Right atrium auricular region (tissue), 2 donors: ENCODE data around the gene UBE2QL1. TPM values are rescaled to one million over a fixed set of nuclear protein-coding genes. Genes with fewer than 3 reads are reported as not detected.

ENCODE experiments used
- DNase-seq: peaks from one replicate; pipeline ENCODE4 v3.0.0-alpha.2; 2019; ENCODE audit warnings: low spot score
- H3K27ac ChIP-seq, 2 donors: fragments of 200-600 bp; sonication (generic); 1 replicate in 1 of 2; 2 replicates in 1 of 2; pipeline ENCODE4 v1.5.1; 2016 to 2019
- H3K27me3 ChIP-seq, 2 donors: fragments of 200-600 bp; sonication (generic); one replicate each; pipeline versions ENCODE4 v1.5.1 to v1.6.0; 2017 to 2019
- H3K36me3 ChIP-seq: fragments of 200-600 bp; sonication (generic); one replicate; pipeline ENCODE4 v1.5.1; 2016
- H3K4me1 ChIP-seq, 2 donors: fragments of 200-600 bp; sonication (generic); one replicate each; pipeline versions ENCODE4 v1.5.1 to v1.6.0; 2017 to 2019
- H3K4me3 ChIP-seq, 2 donors: fragments of 200-600 bp; sonication (generic); 1 replicate in 1 of 2; 2 replicates in 1 of 2; pipeline ENCODE4 v1.5.1; 2017 to 2019; ENCODE audit warnings: mild to moderate bottlenecking in 1 of 2, moderate library complexity in 1 of 2
- H3K9me3 ChIP-seq, 2 donors: fragments of 200-600 bp; sonication (generic); one replicate each; pipeline ENCODE4 v1.5.1; 2019
- total RNA-seq, 2 donors: library from RNA; depleted of rRNA; stranded (reverse); fragments of >200 nt; gene quantifications; one replicate each; pipeline ENCODE4 v1.1.0, GENCODE V29; 2016
- TF ChIP-seq, protein P1 (sequence below), 2 donors: fragments of 200-600 bp; sonication (generic); IDR thresholded peaks; one replicate each; pipeline ENCODE4 v1.5.1; 2019; ENCODE audit warnings: antibody characterized with exemption in 2 of 2

UBE2QL1 gene
- total RNA-seq, 2 donors from 2014 or later, result 9.1 to 10.8 TPM

DNA sequence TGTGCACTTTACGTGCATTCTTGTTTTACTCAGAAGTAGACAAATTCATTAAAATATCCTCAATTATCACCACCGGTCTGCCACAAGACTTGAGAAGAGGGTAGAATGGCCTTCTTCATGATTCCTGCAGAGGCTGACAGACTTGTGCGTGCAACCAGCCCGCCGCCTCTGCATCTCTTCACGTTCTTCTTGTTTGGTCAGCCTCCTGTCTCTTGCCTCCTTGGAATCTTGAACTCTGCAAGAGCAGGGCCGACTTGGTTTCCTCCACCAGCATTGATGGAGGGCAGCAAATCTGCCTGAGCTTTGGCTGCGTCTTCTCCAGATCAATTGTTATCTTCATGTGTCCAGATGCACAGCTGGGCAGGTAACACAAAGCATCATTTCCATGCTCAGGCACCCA, 20.2 kb downstream of the UBE2QL1 start:
- Histone ChIP-seq H3K27me3 (no peaks in the 10 kb centered on the region), H3K36me3 (no peaks in the 10 kb centered on the region), H3K4me3 (no peak overlapping the region), H3K4me1 (no peaks in the 10 kb centered on the region), H3K27ac (no peak overlapping the region), H3K9me3 (peaks cover 0 to 5% of the 10 kb centered on the region in 2 donors)
- no peak for DNase-seq
- TF ChIP-seq, protein P1, sequence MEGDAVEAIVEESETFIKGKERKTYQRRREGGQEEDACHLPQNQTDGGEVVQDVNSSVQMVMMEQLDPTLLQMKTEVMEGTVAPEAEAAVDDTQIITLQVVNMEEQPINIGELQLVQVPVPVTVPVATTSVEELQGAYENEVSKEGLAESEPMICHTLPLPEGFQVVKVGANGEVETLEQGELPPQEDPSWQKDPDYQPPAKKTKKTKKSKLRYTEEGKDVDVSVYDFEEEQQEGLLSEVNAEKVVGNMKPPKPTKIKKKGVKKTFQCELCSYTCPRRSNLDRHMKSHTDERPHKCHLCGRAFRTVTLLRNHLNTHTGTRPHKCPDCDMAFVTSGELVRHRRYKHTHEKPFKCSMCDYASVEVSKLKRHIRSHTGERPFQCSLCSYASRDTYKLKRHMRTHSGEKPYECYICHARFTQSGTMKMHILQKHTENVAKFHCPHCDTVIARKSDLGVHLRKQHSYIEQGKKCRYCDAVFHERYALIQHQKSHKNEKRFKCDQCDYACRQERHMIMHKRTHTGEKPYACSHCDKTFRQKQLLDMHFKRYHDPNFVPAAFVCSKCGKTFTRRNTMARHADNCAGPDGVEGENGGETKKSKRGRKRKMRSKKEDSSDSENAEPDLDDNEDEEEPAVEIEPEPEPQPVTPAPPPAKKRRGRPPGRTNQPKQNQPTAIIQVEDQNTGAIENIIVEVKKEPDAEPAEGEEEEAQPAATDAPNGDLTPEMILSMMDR (IDR thresholded peaks at IDR 0.05), result no peak

DNA sequence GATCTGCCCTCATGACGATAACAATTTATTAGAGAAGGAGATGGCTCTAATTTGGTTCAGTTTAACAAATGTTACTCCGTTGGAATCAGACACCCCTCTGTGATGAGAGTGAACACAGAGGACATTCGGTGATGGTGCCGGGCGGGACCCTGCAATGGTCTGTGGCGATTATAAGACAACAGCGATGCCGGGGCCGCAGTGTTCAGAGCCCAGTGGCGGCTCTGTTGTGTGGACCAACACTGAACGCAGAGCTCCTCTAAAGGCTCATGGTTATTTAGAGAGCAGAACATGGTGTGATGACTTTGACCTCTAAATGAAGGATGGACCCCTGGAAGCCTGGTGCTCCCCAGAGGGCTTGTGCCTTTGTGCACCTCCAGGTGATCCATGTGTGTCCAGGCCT, 21.2 kb downstream of the UBE2QL1 start:
- no peak for DNase-seq
- H3K4me3 ChIP-seq, result no peak overlapping the region
- no peaks in the 10 kb centered on the region for H3K36me3 ChIP-seq
- no peaks in the 10 kb centered on the region for H3K27me3 ChIP-seq
- TF ChIP-seq, protein P1 (IDR thresholded peaks at IDR 0.05), result no peak
- no peaks in the 10 kb centered on the region for H3K4me1 ChIP-seq
- no peak overlapping the region for H3K27ac ChIP-seq
- H3K9me3 ChIP-seq, result peaks cover 0 to 5% of the 10 kb centered on the region in 2 donors

- no peak overlapping the region for H3K4me3 ChIP-seq
- peaks cover 0 to 5% of the 10 kb centered on the region in 2 donors for H3K9me3 ChIP-seq
- no peaks in the 10 kb centered on the region for H3K36me3 ChIP-seq
- no peak overlapping the region for H3K27ac ChIP-seq
- TF ChIP-seq, protein P1 (IDR thresholded peaks at IDR 0.05), result no peak
- H3K27me3 ChIP-seq, result no peaks in the 10 kb centered on the region
- no peak for DNase-seq
- H3K4me1 ChIP-seq, result no peaks in the 10 kb centered on the region
Measured at GRCh38 chr5:6470672-6471071, 22.0 kb downstream of the UBE2QL1 start.

GRCh38 chr5:6471252-6471651, 22.6 kb downstream of the UBE2QL1 start:
- no peaks in the 10 kb centered on the region for H3K4me1 ChIP-seq
- no peak for DNase-seq

DNA sequence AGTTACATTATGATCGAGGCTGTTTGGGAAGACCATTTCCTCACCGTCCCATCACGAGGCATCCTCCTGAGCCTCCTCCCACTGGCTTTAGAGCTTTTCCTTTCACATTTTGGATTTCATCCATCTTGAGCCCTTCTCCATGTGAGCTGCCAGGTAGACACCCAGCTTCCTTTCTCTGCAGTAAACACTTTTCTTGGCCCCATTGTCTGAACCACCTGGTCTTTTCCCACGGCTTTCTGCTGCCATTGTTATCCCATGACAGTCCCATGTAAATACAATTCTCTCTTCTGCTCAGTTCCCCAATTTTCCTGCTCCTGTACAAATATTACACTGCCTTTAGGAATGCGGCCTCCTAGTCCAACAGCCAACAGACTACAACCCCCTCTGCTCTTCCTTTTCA, 24.1 kb downstream of the UBE2QL1 start:
- H3K9me3 ChIP-seq, result peaks cover 0 to 5% of the 10 kb centered on the region in 2 donors
- DNase-seq, result no peak
- H3K4me3 ChIP-seq, result no peak overlapping the region
- TF ChIP-seq, protein P1 (IDR thresholded peaks at IDR 0.05), result no peak
- H3K27me3 ChIP-seq, result no peaks in the 10 kb centered on the region
- H3K27ac ChIP-seq, result no peak overlapping the region
- no peaks in the 10 kb centered on the region for H3K4me1 ChIP-seq
- H3K36me3 ChIP-seq, result no peaks in the 10 kb centered on the region

More at GRCh38 chr5:6471252-6471651, 22.6 kb downstream of the UBE2QL1 start:
- H3K4me3 ChIP-seq, result no peak overlapping the region
- TF ChIP-seq, protein P1 (IDR thresholded peaks at IDR 0.05), result no peak
- H3K27me3 ChIP-seq, result no peaks in the 10 kb centered on the region
- H3K27ac ChIP-seq, result no peak overlapping the region
- peaks cover 0 to 5% of the 10 kb centered on the region in 2 donors for H3K9me3 ChIP-seq
- no peaks in the 10 kb centered on the region for H3K36me3 ChIP-seq

GRCh38 chr5:6473284-6473683, 24.6 kb downstream of the UBE2QL1 start:
- H3K4me3 ChIP-seq, result no peak overlapping the region
- TF ChIP-seq, protein P1 (IDR thresholded peaks at IDR 0.05), result no peak
- H3K36me3 ChIP-seq, result no peaks in the 10 kb centered on the region
- no peak overlapping the region for H3K27ac ChIP-seq
- no peaks in the 10 kb centered on the region for H3K4me1 ChIP-seq
- no peak for DNase-seq
- no peaks in the 10 kb centered on the region for H3K27me3 ChIP-seq
- H3K9me3 ChIP-seq, result peaks cover 0 to 5% of the 10 kb centered on the region in 2 donors
